Stomach (tissue), 4 donors: ENCODE results near the gene KDM2B.

Experiments used
- EP300 ChIP-seq: sonication (generic); formaldehyde crosslinking; IDR thresholded peaks from one replicate; pipeline ENCODE4 v1.6.1; 2017; ENCODE audit warnings: antibody characterized with exemption
- TF ChIP-seq, protein P1 (sequence below), 7 experiments: fragments of 450-650 bp in 4 of 7; fragments of 200-600 bp in 3 of 7; sonication (generic) in 3 of 7; IDR thresholded peaks; one replicate each; pipeline ENCODE4 v1.5.1; 2016 to 2019; ENCODE audit warnings: antibody characterized with exemption in 7 of 7, control low read depth in 2 of 7, mild to moderate bottlenecking in 1 of 7

DNA sequence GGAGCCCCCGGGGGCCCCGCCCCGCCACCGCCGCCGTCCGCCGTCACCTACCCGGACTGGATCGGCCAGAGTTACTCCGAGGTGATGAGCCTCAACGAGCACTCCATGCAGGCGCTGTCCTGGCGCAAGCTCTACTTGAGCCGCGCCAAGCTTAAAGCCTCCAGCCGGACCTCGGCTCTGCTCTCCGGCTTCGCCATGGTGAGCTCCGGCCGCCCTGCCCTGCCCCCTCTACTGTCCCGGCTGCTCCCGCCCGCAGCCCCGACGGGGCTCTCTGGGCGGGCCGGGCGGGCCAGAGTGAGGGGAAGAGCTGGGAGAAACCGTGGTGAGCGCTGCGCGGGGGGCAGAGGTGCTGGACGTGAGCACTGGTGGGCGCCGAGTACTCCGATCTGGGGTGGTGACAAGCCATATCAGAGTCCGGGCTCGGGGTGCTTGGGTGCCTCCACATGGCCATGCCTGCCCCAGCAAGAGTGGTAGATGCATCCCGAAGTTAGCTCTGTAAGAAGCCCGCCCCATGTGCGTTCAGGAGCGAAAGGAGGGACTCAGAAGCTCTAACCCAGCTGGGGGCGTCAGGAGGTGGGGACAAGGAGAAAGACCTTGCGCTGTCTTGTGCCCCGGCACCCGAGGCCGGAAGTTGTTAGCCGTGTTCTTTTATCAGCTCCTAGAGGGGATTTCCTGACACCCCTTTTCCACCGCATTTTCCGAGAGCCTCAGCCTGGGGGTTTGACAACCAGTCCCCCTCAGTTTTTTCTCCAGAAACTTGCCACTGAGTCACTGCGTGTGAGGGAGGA, 46.2 kb upstream of the KDM2B start:
- TF ChIP-seq, protein P1, sequence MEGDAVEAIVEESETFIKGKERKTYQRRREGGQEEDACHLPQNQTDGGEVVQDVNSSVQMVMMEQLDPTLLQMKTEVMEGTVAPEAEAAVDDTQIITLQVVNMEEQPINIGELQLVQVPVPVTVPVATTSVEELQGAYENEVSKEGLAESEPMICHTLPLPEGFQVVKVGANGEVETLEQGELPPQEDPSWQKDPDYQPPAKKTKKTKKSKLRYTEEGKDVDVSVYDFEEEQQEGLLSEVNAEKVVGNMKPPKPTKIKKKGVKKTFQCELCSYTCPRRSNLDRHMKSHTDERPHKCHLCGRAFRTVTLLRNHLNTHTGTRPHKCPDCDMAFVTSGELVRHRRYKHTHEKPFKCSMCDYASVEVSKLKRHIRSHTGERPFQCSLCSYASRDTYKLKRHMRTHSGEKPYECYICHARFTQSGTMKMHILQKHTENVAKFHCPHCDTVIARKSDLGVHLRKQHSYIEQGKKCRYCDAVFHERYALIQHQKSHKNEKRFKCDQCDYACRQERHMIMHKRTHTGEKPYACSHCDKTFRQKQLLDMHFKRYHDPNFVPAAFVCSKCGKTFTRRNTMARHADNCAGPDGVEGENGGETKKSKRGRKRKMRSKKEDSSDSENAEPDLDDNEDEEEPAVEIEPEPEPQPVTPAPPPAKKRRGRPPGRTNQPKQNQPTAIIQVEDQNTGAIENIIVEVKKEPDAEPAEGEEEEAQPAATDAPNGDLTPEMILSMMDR (IDR thresholded peaks at IDR 0.05): no peak
- TF ChIP-seq EP300: no peak
